GM19455 (cell line): Measurements from ENCODE around the gene CMC2.

Source experiments
- ATAC-seq: cut with Tn5 transposase; IDR thresholded peaks from one replicate; pipeline ENCODE4 v1.9.1; 2021; ENCODE audit not compliant: unreplicated experiment

CMC2 gene

GRCh38 chr16:80936410-80936809 lies 70.3 kb downstream of the CMC2 start:
- no peak for ATAC-seq

DNA sequence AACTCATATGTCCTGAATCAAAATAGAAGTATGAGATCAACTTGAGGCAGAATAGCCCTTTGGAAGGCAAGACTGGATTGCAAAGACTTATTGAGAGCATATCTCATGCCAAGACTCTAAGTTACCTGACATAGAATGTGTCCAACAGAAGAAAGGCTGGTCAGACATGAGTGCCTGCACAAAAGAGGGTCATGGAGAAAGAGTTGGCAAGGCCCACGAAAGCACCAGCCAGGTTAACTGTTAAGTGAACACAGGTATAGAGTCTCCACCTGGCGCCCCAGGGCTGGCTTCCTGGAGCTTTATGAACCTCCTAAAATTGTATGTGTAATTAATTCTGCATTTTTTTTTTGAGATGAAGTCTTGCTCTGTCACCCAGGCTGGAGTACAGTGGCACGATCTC lies 71.0 kb downstream of the CMC2 start:
- no peak for ATAC-seq

DNA sequence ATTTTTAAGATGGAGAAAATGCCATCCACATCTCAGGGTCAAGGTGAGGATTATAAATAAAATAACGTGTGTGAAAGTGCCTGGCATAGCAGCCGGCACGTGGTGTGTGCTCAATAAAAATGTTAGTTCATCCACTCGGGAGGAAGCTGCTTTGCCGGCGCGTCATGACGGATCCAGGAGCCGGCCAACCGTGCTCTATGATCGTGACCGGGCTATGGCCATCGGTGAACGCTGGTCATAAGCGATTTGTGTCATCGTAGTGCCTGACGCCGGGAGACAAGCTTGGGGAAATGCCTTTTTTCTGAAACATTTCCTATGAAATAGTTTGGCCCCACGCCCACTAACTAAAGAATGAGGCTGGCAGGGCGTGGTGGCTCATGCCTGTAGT lies 74.0 kb downstream of the CMC2 start:
- ATAC-seq, result no peak

- ATAC-seq, result no peak
Measured at GRCh38 chr16:80931801-80932707, 74.6 kb downstream of the CMC2 start.

DNA sequence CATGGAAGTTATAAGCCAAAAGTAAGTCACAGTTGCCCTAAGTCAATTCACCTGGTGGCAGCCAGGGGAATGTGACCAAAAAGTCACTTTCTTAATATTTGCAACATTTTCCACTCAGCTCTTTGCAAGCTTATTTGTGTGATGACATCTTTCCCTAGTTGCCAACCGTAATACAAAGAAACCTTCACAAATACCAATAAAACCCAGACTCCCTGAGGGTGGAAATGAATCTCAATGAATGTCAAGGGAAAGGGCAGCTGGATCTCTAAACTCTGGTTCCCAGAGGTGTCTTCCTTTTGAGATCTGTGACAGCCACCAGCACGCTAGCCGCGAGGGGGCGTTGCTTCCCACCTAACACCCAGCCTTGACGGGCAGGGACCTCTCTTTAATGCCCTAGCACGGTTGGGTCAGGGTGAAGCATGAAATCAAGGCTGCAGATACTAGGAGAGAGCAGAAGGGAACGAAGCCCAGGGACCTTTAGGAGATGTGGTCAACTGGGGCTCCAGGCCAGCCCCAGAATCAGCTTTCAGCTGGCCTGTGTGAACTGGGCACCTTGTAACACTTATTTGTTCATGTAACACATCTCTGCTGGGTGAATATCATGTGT lies 82.2 kb downstream of the CMC2 start:
- ATAC-seq, result no peak

DNA sequence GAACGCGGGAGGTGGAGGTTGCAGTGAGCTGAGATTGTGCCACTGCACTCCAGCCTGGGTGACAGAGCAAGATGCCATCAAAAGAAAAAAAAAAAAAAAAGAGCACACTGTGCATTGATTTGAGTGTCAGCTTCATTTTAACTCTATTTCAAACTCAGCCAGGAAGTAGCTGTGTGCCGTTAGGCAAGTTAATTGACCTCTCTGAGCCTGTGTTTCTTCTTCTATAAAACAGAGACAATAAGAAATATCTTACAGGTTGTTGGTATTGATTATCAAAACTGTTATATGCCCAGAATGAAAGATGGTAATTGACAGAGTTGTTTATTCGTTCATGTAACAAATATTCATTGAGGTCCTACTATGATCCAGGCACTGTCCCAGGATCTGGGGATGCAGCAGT lies 83.3 kb downstream of the CMC2 start:
- ATAC-seq, result no peak
